Measurements from ENCODE around the gene RUBCN. TPM values are rescaled to one million over a fixed set of nuclear protein-coding genes. Genes with fewer than 3 reads are reported as not detected.

Gene RUBCN
- total RNA-seq (423 and 427 TPM in 2 replicates), polyA plus RNA-seq (57.3 and 63.5 TPM in 2 replicates), polyA minus RNA-seq (47.2 and 88.8 TPM in 2 replicates)
- 30.1 TPM for total RNA-seq (2013)

DNA sequence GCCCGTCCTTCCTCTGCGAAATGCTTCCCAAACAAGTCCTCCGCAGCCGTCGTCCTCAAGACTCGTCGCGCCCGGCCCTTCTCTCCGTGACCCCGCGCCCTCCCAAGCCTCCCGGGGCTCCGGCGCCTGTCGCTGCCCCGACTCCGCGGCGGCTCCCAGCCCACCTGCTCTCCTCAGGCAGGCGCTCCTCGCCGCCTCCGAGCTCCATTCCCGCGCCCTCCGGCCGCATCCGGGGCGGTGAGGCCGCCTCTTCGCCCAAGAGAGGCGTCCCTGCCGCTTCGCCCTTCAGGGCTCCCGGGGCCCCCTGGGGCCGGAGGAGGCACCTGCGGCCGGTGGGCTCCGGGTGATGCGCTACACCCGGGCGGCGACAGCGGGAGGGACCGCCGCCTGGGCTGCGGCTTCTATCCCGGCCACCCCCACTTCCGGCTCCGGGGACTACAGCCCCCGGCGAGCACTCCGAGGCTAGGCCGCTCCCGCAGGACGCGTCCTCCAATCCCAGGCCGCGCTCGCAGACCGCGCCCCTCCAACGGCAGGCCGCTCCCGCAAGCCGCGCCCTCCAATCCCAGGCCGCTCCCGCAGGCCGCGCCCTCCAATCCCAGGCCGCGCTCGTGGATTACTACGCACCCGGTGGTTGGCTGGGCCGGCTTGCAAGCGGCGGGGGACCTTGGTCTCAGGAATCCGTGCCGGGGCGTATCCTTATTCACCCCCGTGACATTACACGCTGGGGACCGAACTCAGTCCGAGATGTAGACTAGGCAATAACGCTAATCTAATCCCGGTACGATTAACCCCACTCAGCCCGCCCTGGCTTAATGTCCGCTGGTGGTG is at the start of gene RUBCN:
TSS of gene RUBCN (minus strand) at position 414 of the 828 bp plus-strand sequence. CDS start at position 229, 185 bp downstream.
- peaks cover 2 to 6% of the 10 kb centered on the region in 2 experiments for H3K36me3 ChIP-seq (replicated peaks in 1 of 2; ENCODE audit: control extremely low read depth in 1 of 2, control insufficient read depth in 1 of 2, extremely low read depth in 1 of 2, insufficient read depth in 2 of 2, low read length in 1 of 2)
- H3K27ac ChIP-seq (ENCODE audit: low read length in 2 of 2), result peak within 1 kb of the TSS; percentile 89 to 95
- ATAC-seq (ENCODE audit: low read depth) (peak; percentile 86), DNase-seq (peak; percentile 95)
- Mint-ChIP-seq H3K27me3 (no peaks in the 10 kb centered on the region), H3K9me3 (ENCODE audit: insufficient read depth) (no peaks in the 10 kb centered on the region), H3K27ac (peak within 1 kb of the TSS; percentile 99), H3K4me3 (peak within 1 kb of the TSS; percentile 100), H3K4me1 (peaks cover 50% of the 10 kb centered on the region)
- peaks cover 47 to 51% of the 10 kb centered on the region in 2 donors for H3K4me1 ChIP-seq (ENCODE audit: control insufficient read depth in 2 of 2, insufficient read depth in 2 of 2, low read length in 2 of 2)
- H3K4me3 ChIP-seq (ENCODE audit: control extremely low read depth in 1 of 5, extremely low read depth in 1 of 5, insufficient read depth in 1 of 5, low read depth in 2 of 5, low read length in 4 of 5), result peak within 1 kb of the TSS; percentile 61 to 93 (median 87)
- intact Hi-C loops (cut with micrococcal nuclease), result loop anchor here (2.0 kb wide), 1 partner anchor 438 kb away; the partner anchor contains the start of gene DLG1
- peak within 1 kb of the TSS; percentile 94 for H3K4me2 ChIP-seq (replicated peaks; ENCODE audit: low read depth, low read length, poor library complexity, severe bottlenecking)
- ChIA-PET CTCF (interaction anchor here (0.7 to 1.7 kb wide), 4 partner anchors 10 to 24 kb away, joined by 3 to 5 read pairs (median 4); no protein-coding TSS in a partner anchor), POLR2A (interaction anchor here (1.0 to 2.7 kb wide), 6 partner anchors 12 to 62 kb away, joined by 3 to 12 read pairs (median 3); partner anchors contain the start of genes FYTTD1 and LRCH3)
- TF ChIP-seq CTCF (IDR thresholded peaks at IDR 0.05) (no peak), EZH2 (IDR thresholded peaks at IDR 0.05; ENCODE audit: borderline replicate concordance, insufficient read depth, low read depth, low read length, poor library complexity, severe bottlenecking) (no peak)
- no peaks in the 10 kb centered on the region for H3K27me3 ChIP-seq (replicated peaks in 1 of 4; ENCODE audit: control extremely low read depth in 1 of 4, control insufficient read depth in 3 of 4, insufficient read depth in 4 of 4, low read length in 3 of 4)
- peak within 1 kb of the TSS; percentile 76 for H3K9ac ChIP-seq (ENCODE audit: low read length)
- WGBS (ENCODE audit: insufficient coverage), result under 1% methylated on average over 86 of the region's 92 CpGs
- no peaks in the 10 kb centered on the region for H3K9me3 ChIP-seq (ENCODE audit: control extremely low read depth in 1 of 3, control insufficient read depth in 2 of 3, insufficient read depth in 1 of 3, low read length in 2 of 3)
- peaks cover 46% of the 10 kb centered on the region for H3K79me2 ChIP-seq (ENCODE audit: control insufficient read depth, insufficient read depth, low read length)
- peak within 1 kb of the TSS; percentile 96 for H2AFZ ChIP-seq (ENCODE audit: insufficient read depth, low read depth, low read length, poor library complexity, severe bottlenecking)
- H4K20me1 ChIP-seq (ENCODE audit: control insufficient read depth, insufficient read depth, low read length, poor library complexity, severe bottlenecking), result peaks cover 17% of the 10 kb centered on the region
